ENCODE data around the gene TMEM108. TPM values are rescaled to one million over a fixed set of nuclear protein-coding genes. Genes with fewer than 3 reads are reported as not detected.

Gene TMEM108
- total RNA-seq, 1 experiment from 2014 or later: not detected

- TF ChIP-seq POLR2AphosphoS5 (IDR thresholded peaks at IDR 0.05; ENCODE audit: low read depth, low read length): no peak
- TF ChIP-seq ZFX (IDR thresholded peaks at IDR 0.05): no peak
- TF ChIP-seq MAX (IDR thresholded peaks at IDR 0.05): no peak
- no peak for TF ChIP-seq JUND (IDR thresholded peaks at IDR 0.05)
- TF ChIP-seq FOSL1 (IDR thresholded peaks at IDR 0.05; ENCODE audit: low read depth): no peak
These were observed 12.6 kb upstream of the TMEM108 start (continued) for GRCh38 chr3:133025546-133025945.

GRCh38 chr3:133032301-133032700, 5.9 kb upstream of the TMEM108 start:
- H4K20me1 ChIP-seq (ENCODE audit: insufficient read depth): no peaks in the 10 kb centered on the region
- no peak overlapping the region for H3K9ac ChIP-seq (ENCODE audit: low read length)
- no peaks in the 10 kb centered on the region for H3K4me1 ChIP-seq (ENCODE audit: control insufficient read depth in 1 of 2, insufficient read depth in 2 of 2, low read length in 2 of 2)
- ChIA-PET POLR2A (no interaction called here), RAD21 (ENCODE audit: low non-redundant PET in 1 of 2, low total read pairs in 2 of 2, uncharacterized antibody in 2 of 2, unreplicated experiment in 2 of 2) (no interaction called here), CTCF (interaction anchor here (0.9 to 2.5 kb wide), 3 partner anchors 9 to 301 kb away, joined by 3 to 10 read pairs (median 4); no protein-coding TSS in a partner anchor)
- TF ChIP-seq TCF7L2 (IDR thresholded peaks at IDR 0.05; ENCODE audit: borderline replicate concordance, extremely low read depth, insufficient read depth, insufficient read length) (no peak), ZBTB33 (IDR thresholded peaks at IDR 0.05; ENCODE audit: extremely low read depth, insufficient replicate concordance, low read length) (no peak), ELF1 (IDR thresholded peaks at IDR 0.05; ENCODE audit: borderline replicate concordance, low read depth) (no peak), EZH2 (IDR thresholded peaks at IDR 0.05) (no peak), RAD21 (IDR thresholded peaks at IDR 0.05; ENCODE audit: low read depth) (no peak), EGR1 (IDR thresholded peaks at IDR 0.05; ENCODE audit: low read depth) (no peak), YY1 (IDR thresholded peaks at IDR 0.05; ENCODE audit: extremely low read depth, insufficient replicate concordance, low read depth, low read length) (no peak), CBX3 (IDR thresholded peaks at IDR 0.05; ENCODE audit: low read depth) (no peak), SRF (IDR thresholded peaks at IDR 0.05; ENCODE audit: low read depth) (no peak), POLR2A (IDR thresholded peaks at IDR 0.05; ENCODE audit: borderline replicate concordance, extremely low read depth, insufficient read depth, insufficient read length) (no peak), CEBPB (IDR thresholded peaks at IDR 0.05; ENCODE audit: low read depth) (no peak)
- no peak for ATAC-seq
- no peaks in the 10 kb centered on the region for H3K9me2 ChIP-seq (ENCODE audit: insufficient read depth)
- no TSS peak for BruUV-seq (replicated peaks)
- intact Hi-C loops (cut with micrococcal nuclease): no loop called here
- no peaks in the 10 kb centered on the region for H3K79me2 ChIP-seq (ENCODE audit: insufficient read depth, low read length)
- no peak overlapping the region for H3K27ac ChIP-seq (ENCODE audit: low read depth, low read length)
- no peak overlapping the region for H2AFZ ChIP-seq (ENCODE audit: low read depth, low read length, poor library complexity, severe bottlenecking)
- no peaks in the 10 kb centered on the region for H3K9me3 ChIP-seq (ENCODE audit: control insufficient read depth in 1 of 2, insufficient read depth in 1 of 2, low read depth in 1 of 2, low read length in 2 of 2)
- H3K4me2 ChIP-seq (ENCODE audit: low read length): no peak overlapping the region
- no peaks in the 10 kb centered on the region for H3K36me3 ChIP-seq (ENCODE audit: control insufficient read depth in 1 of 2, insufficient read depth in 2 of 2, low read length in 2 of 2)
- DNase-seq (ENCODE audit: low read depth, low spot score): no peak
- H3K27me3 ChIP-seq (ENCODE audit: insufficient read depth, low read length): peaks cover 52% of the 10 kb centered on the region
- H3K4me3 ChIP-seq (replicated peaks in 1 of 2; ENCODE audit: low read depth in 1 of 2, low read length in 2 of 2): no peak overlapping the region
